A673 (cell line): ENCODE measurements around the gene PTPN21. TPM values are rescaled to one million over a fixed set of nuclear protein-coding genes. Genes with fewer than 3 reads are reported as not detected.

Experiments used
- BruUV-seq: library from RNA; stranded (reverse); fragments of 400-500 nt; replicated peaks from 2 replicates; lab custom pipeline; 2021; lab: Mats Ljungman, UMichigan
- CTCF ChIA-PET: fragments of 300-600 bp; sonication (Branson Sonifier 250); formaldehyde crosslinking; loops from one replicate; lab custom pipeline; 2022; ENCODE audit warnings: antibody characterized with exemption; lab: Charles Lee
- POLR2A ChIA-PET: fragments of 300-600 bp; sonication (Branson Sonifier 250); formaldehyde crosslinking; loops from one replicate; lab custom pipeline; 2022; ENCODE audit warnings: antibody characterized with exemption; ENCODE audit not compliant: low non-redundant PET; lab: Charles Lee
- DNase-seq: peaks from one replicate; pipeline ENCODE4 v3.0.0-alpha.2; 2015; ENCODE audit warnings: low spot score
- H3K27ac ChIP-seq: fragments of 200-600 bp; sonication (generic); 2 replicates; pipeline ENCODE4 v1.5.1; 2016; ENCODE audit warnings: mixed run types, low read depth, mild to moderate bottlenecking, mixed read lengths, antibody characterized with exemption, low read length; ENCODE audit not compliant: poor library complexity, severe bottlenecking
- H3K27me3 ChIP-seq: fragments of 200-600 bp; sonication (generic); replicated peaks from 2 replicates; pipeline ENCODE4 v1.6.1; 2017; ENCODE audit warnings: mixed run types, low read depth, mild to moderate bottlenecking, mixed read lengths, antibody characterized with exemption, low read length; ENCODE audit not compliant: insufficient read depth, poor library complexity
- H3K36me3 ChIP-seq: fragments of 200-600 bp; sonication (generic); 2 replicates; pipeline ENCODE4 v1.6.1; 2016; ENCODE audit warnings: mixed run types, mild to moderate bottlenecking, mixed read lengths, antibody characterized with exemption, low read length; ENCODE audit not compliant: insufficient read depth, poor library complexity, severe bottlenecking
- H3K4me1 ChIP-seq: fragments of 200-600 bp; sonication (generic); 2 replicates; pipeline ENCODE4 v1.6.1; 2017; ENCODE audit warnings: mixed run types, mild to moderate bottlenecking, mixed read lengths, antibody characterized with exemption, low read length; ENCODE audit not compliant: insufficient read depth, poor library complexity, severe bottlenecking
- H3K4me3 ChIP-seq: fragments of 200-600 bp; sonication (generic); 2 replicates; pipeline ENCODE4 v1.5.1; 2016; ENCODE audit warnings: low read depth, mixed run types, mild to moderate bottlenecking, mixed read lengths, low read length; ENCODE audit not compliant: poor library complexity, severe bottlenecking
- H3K9me3 ChIP-seq: fragments of 200-600 bp; sonication (generic); 2 replicates; pipeline ENCODE4 v1.6.1; 2016; ENCODE audit warnings: mixed run types, low read depth, mild to moderate bottlenecking, mixed read lengths, antibody characterized with exemption, low read length; ENCODE audit not compliant: poor library complexity, severe bottlenecking
- CTCF ChIP-seq: fragments of 300-800, 200-600 bp; sonication (generic); conservative IDR thresholded peaks from 2 replicates; pipeline ENCODE4 v1.5.1; 2017; ENCODE audit warnings: low read depth, mild to moderate bottlenecking, antibody characterized with exemption, low read length, moderate library complexity, mixed read lengths
- EZH2 ChIP-seq: fragments of 200-600 bp; sonication (generic); IDR thresholded peaks from 2 replicates; pipeline ENCODE4 v1.6.1; 2017; ENCODE audit warnings: borderline replicate concordance, low read depth, mild to moderate bottlenecking, mixed read lengths, antibody characterized with exemption, low read length; ENCODE audit not compliant: poor library complexity, severe bottlenecking
- intact Hi-C: fragments of 100-400 bp; cut with micrococcal nuclease; formaldehyde crosslinking; loops from one replicate; pipeline ENCODE4 v1.10.0; 2022; ENCODE audit not compliant: unreplicated experiment
- total RNA-seq: library from RNA; stranded (reverse); gene quantifications from 2 replicates; pipeline ENCODE4 v1.2.3, GENCODE V29; 2021

PTPN21 gene
- total RNA-seq, 1 experiment from 2014 or later, result 6.1 TPM

GRCh38 chr14:88417594-88417993, 137.2 kb downstream of the PTPN21 start:
- BruUV-seq, result no TSS peak
- CTCF ChIA-PET, result no interaction called here

More at GRCh38 chr14:88417594-88417993, 137.2 kb downstream of the PTPN21 start:
- H3K9me3 ChIP-seq, result peaks cover 3% of the 10 kb centered on the region
- TF ChIP-seq EZH2 (no peak), CTCF (no peak)
- no peaks in the 10 kb centered on the region for H3K27me3 ChIP-seq
- H3K4me3 ChIP-seq, result no peak overlapping the region
- intact Hi-C loops, result no loop called here
- H3K36me3 ChIP-seq, result no peaks in the 10 kb centered on the region
- no peak for DNase-seq
- H3K27ac ChIP-seq, result no peak overlapping the region
- no peaks in the 10 kb centered on the region for H3K4me1 ChIP-seq
- POLR2A ChIA-PET, result no interaction called here

Other genes starting within 250 kb of the PTPN21 start
- not detected in 2 replicates for gene KCNK10, start 231.7 kb downstream of the PTPN21 start, total RNA-seq
- gene SPATA7, start 169.3 kb downstream of the PTPN21 start, total RNA-seq, result 5.2 and 6.2 TPM in 2 replicates
- gene ZC3H14, start 8.0 kb upstream of the PTPN21 start, total RNA-seq, result 91.0 and 93.2 TPM in 2 replicates
- gene EML5, start 237.9 kb upstream of the PTPN21 start, total RNA-seq, result 0.32 and 0.63 TPM in 2 replicates